Trophoblast cell (in vitro differentiated cells and primary cell): ENCODE results near the gene PTGER2.

Source experiments
- DNase-seq, 2 donors: peaks; one replicate each; pipeline ENCODE4 v3.0.0-alpha.2; 2016
- H2AFZ ChIP-seq: 2 replicates; pipeline ENCODE4 v1.6.1; 2013; ENCODE audit warnings: low read length, moderate library complexity, mild to moderate bottlenecking; ENCODE audit not compliant: insufficient read depth, poor library complexity
- H2AK5ac ChIP-seq: 2 replicates; pipeline ENCODE4 v1.6.1; 2013; ENCODE audit warnings: mild to moderate bottlenecking, low read length
- H2BK120ac ChIP-seq: 2 replicates; pipeline ENCODE4 v1.6.1; 2013; ENCODE audit warnings: low read length, mild to moderate bottlenecking, moderate library complexity; ENCODE audit not compliant: insufficient read depth, poor library complexity
- H2BK12ac ChIP-seq: 2 replicates; pipeline ENCODE4 v1.6.1; 2013; ENCODE audit warnings: mild to moderate bottlenecking, low read length, moderate library complexity
- H2BK5ac ChIP-seq: 2 replicates; pipeline ENCODE4 v1.6.1; 2013; ENCODE audit warnings: low read length, low read depth, moderate library complexity, mild to moderate bottlenecking; ENCODE audit not compliant: poor library complexity
- H3K14ac ChIP-seq: 2 replicates; pipeline ENCODE4 v1.6.1; 2013; ENCODE audit warnings: mild to moderate bottlenecking, low read length
- H3K18ac ChIP-seq: 2 replicates; pipeline ENCODE4 v1.6.1; 2013; ENCODE audit warnings: mild to moderate bottlenecking, low read length
- H3K23ac ChIP-seq: 2 replicates; pipeline ENCODE4 v1.6.1; 2013; ENCODE audit warnings: low read length
- H3K27ac ChIP-seq: 2 replicates; pipeline ENCODE4 v1.5.1; 2013; ENCODE audit warnings: low read depth, mild to moderate bottlenecking, inconsistent platforms, low read length, moderate library complexity
- H3K27me3 ChIP-seq: 2 replicates; pipeline ENCODE4 v1.6.1; 2013; ENCODE audit warnings: inconsistent platforms, mild to moderate bottlenecking, low read length, moderate library complexity; ENCODE audit not compliant: insufficient read depth
- H3K36me3 ChIP-seq, 2 experiments: 1 replicate in 1 of 2; 2 replicates in 1 of 2; pipeline ENCODE4 v1.6.1; 2013; ENCODE audit warnings: low read length in 2 of 2, mild to moderate bottlenecking in 2 of 2, moderate library complexity in 1 of 2; ENCODE audit not compliant: insufficient read depth in 2 of 2, control insufficient read depth in 1 of 2
- H3K4ac ChIP-seq: 2 replicates; pipeline ENCODE4 v1.6.1; 2013; ENCODE audit warnings: low read depth, mild to moderate bottlenecking, low read length, moderate library complexity
- H3K4me1 ChIP-seq, 2 experiments: 1 replicate in 1 of 2; 2 replicates in 1 of 2; pipeline ENCODE4 v1.6.1; 2013; ENCODE audit warnings: low read length in 2 of 2, mild to moderate bottlenecking in 2 of 2, moderate library complexity in 1 of 2; ENCODE audit not compliant: insufficient read depth in 2 of 2, control insufficient read depth in 1 of 2
- H3K4me2 ChIP-seq: 2 replicates; pipeline ENCODE4 v1.6.1; 2013; ENCODE audit warnings: inconsistent platforms, mild to moderate bottlenecking, low read length, moderate library complexity
- H3K4me3 ChIP-seq: 2 replicates; pipeline ENCODE4 v1.5.1; 2013; ENCODE audit warnings: mild to moderate bottlenecking, low read depth, low read length, inconsistent platforms
- H3K79me1 ChIP-seq: one replicate; pipeline ENCODE4 v1.6.1; 2013; ENCODE audit warnings: low read length
- H3K79me2 ChIP-seq: 2 replicates; pipeline ENCODE4 v1.6.1; 2013; ENCODE audit warnings: low read length, mild to moderate bottlenecking; ENCODE audit not compliant: control insufficient read depth, insufficient read depth, poor library complexity
- H3K9ac ChIP-seq: 2 replicates; pipeline ENCODE4 v1.6.1; 2013; ENCODE audit warnings: mild to moderate bottlenecking, low read length
- H3K9me3 ChIP-seq: 2 replicates; pipeline ENCODE4 v1.6.1; 2013; ENCODE audit warnings: low read depth, mild to moderate bottlenecking, control low read depth, inconsistent platforms, low read length; ENCODE audit not compliant: insufficient read depth
- H4K12ac ChIP-seq: 2 replicates; pipeline ENCODE4 v1.6.1; 2013; ENCODE audit warnings: low read depth, mild to moderate bottlenecking, low read length, moderate library complexity
- H4K8ac ChIP-seq: 2 replicates; pipeline ENCODE4 v1.6.1; 2013; ENCODE audit warnings: low read depth, mild to moderate bottlenecking, low read length, moderate library complexity
- H4K91ac ChIP-seq: one replicate; pipeline ENCODE4 v1.6.1; 2013; ENCODE audit warnings: low read depth, mild to moderate bottlenecking, low read length, moderate library complexity
- WGBS: extraction: QIAGEN DNeasy Blood & Tissue Kit; methylation state at CpG from one replicate; pipeline ENCODE4 v1.1.7; 2013; ENCODE audit warnings: missing lambda C conversion rate; ENCODE audit not compliant: insufficient read length, insufficient coverage; ENCODE audit errors: extremely low coverage; 5-methylcytosine and 5-hydroxymethylcytosine counted together

The PTGER2 gene

GRCh38 chr14:52338051-52338681 lies 24.1 kb downstream of the PTGER2 start:
- Histone ChIP-seq H3K14ac (no peak overlapping the region), H3K36me3 (no peaks in the 10 kb centered on the region), H3K79me1 (no peaks in the 10 kb centered on the region), H2BK5ac (no peak overlapping the region), H3K23ac (no peak overlapping the region), H3K4me2 (no peak overlapping the region), H2BK12ac (no peak overlapping the region), H3K4me3 (no peak overlapping the region), H3K18ac (no peak overlapping the region), H4K12ac (no peak overlapping the region), H3K4ac (no peak overlapping the region), H4K8ac (no peak overlapping the region), H3K79me2 (no peaks in the 10 kb centered on the region), H2AFZ (no peak overlapping the region), H3K9me3 (no peaks in the 10 kb centered on the region), H3K27me3 (no peaks in the 10 kb centered on the region), H3K9ac (no peak overlapping the region), H3K27ac (no peak overlapping the region), H2AK5ac (no peak overlapping the region), H2BK120ac (no peak overlapping the region), H3K4me1 (peaks cover 0 to 4% of the 10 kb centered on the region in 2 experiments), H4K91ac (no peak overlapping the region)
- no peak for DNase-seq
- WGBS = no CpG with 5 or more reads among the region's 1 CpG

DNA sequence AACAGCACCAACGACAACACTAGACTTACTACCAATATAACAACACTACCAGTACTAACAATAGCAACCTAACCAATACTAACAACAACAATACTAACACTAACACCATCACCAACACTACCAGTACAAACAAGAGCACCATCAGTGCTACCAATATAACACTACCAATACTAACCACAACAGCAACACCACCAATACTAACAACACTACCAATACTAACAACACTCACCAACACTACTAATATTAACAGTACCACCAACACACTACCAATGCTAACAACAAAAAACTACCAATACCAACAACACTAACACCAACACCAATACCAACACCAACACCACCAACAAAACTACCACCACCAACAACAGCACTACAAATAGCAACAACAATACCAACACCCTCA lies 25.1 kb downstream of the PTGER2 start:
- Histone ChIP-seq H2AFZ (no peak overlapping the region), H3K4me2 (no peak overlapping the region), H3K18ac (no peak overlapping the region), H3K79me1 (no peaks in the 10 kb centered on the region), H2BK12ac (no peak overlapping the region), H3K79me2 (no peaks in the 10 kb centered on the region), H2AK5ac (no peak overlapping the region), H3K9me3 (no peaks in the 10 kb centered on the region), H3K4ac (no peak overlapping the region), H3K27me3 (no peaks in the 10 kb centered on the region), H2BK120ac (no peak overlapping the region), H3K9ac (no peak overlapping the region), H4K12ac (no peak overlapping the region), H2BK5ac (no peak overlapping the region), H3K4me3 (no peak overlapping the region), H3K27ac (no peak overlapping the region), H4K8ac (no peak overlapping the region), H4K91ac (no peak overlapping the region), H3K36me3 (no peaks in the 10 kb centered on the region), H3K14ac (no peak overlapping the region), H3K4me1 (peaks cover 0 to 3% of the 10 kb centered on the region in 2 experiments), H3K23ac (no peak overlapping the region)
- DNase-seq = no peak
- no CpG with 5 or more reads among the region's 1 CpG for WGBS

DNA sequence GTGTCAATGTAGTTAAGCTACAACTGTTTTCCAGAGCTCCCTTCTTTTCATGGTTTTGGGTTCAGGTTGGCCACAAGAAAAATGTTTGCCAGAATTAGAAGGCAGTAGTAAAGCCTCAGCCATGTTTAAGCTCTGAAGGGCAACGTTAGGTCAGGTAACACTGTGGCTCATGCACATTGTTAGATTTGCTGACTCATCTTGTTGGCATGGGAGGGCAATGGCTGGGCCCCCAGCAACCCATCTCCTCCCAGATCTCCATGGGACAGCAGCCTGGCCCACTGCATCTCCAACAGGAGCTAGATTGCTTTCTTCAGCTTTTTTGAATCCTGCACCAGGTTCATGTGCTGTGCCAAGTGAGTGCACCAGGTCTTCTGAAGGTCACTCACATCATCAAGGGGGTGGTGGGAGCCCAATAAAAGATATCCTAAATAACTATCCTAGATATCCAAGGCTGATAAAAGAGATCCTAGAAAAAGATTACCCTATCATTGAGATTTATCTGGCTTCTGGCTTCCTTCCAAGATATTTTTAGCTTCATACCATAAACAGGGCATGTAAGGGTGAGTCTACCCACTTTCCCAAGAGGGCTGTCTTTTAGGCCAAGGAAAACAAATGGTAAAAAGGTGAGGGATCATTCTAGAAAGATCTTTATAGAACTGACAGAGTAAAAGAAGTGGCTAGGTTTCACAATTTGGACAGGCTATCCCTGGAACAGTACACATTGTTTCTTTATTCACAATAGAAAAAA lies 28.9 kb downstream of the PTGER2 start:
- no CpG with 5 or more reads among the region's 1 CpG for WGBS
- no peak overlapping the region for H4K91ac ChIP-seq
- no peak overlapping the region for H3K23ac ChIP-seq

GRCh38 chr14:52346778-52347177 lies 32.7 kb downstream of the PTGER2 start:
- H2BK12ac ChIP-seq = no peak overlapping the region
- no peaks in the 10 kb centered on the region for H3K79me1 ChIP-seq
- no CpG with 5 or more reads among the region's 4 CpGs for WGBS
- no peak overlapping the region for H2BK5ac ChIP-seq
- H3K4me3 ChIP-seq = no peak overlapping the region
- H3K27ac ChIP-seq = no peak overlapping the region
- no peak overlapping the region for H2AK5ac ChIP-seq
- H2BK120ac ChIP-seq = no peak overlapping the region
- H3K18ac ChIP-seq = no peak overlapping the region
- no peak for DNase-seq
- H3K9me3 ChIP-seq = no peaks in the 10 kb centered on the region
- no peaks in the 10 kb centered on the region for H3K79me2 ChIP-seq
- H3K27me3 ChIP-seq = no peaks in the 10 kb centered on the region
- no peaks in the 10 kb centered on the region for H3K36me3 ChIP-seq
- H3K4ac ChIP-seq = no peak overlapping the region
- H3K23ac ChIP-seq = no peak overlapping the region
- no peak overlapping the region for H2AFZ ChIP-seq
- no peak overlapping the region for H4K12ac ChIP-seq
- no peak overlapping the region for H4K91ac ChIP-seq
- H3K9ac ChIP-seq = no peak overlapping the region
- H3K14ac ChIP-seq = no peak overlapping the region
- H3K4me1 ChIP-seq = peaks cover 0 to 3% of the 10 kb centered on the region in 2 experiments
- no peak overlapping the region for H4K8ac ChIP-seq
- H3K4me2 ChIP-seq = no peak overlapping the region

More for the DNA sequence above, 28.9 kb downstream of the PTGER2 start:
- H3K18ac ChIP-seq = no peak overlapping the region
- H3K4me3 ChIP-seq = no peak overlapping the region
- H2BK5ac ChIP-seq = no peak overlapping the region
- no peak overlapping the region for H3K27ac ChIP-seq
- H3K79me1 ChIP-seq = no peaks in the 10 kb centered on the region
- H3K9me3 ChIP-seq = no peaks in the 10 kb centered on the region
- no peaks in the 10 kb centered on the region for H3K36me3 ChIP-seq
- no peak overlapping the region for H2AK5ac ChIP-seq
- no peak overlapping the region for H4K8ac ChIP-seq
- H3K4me1 ChIP-seq = peaks cover 0 to 3% of the 10 kb centered on the region in 2 experiments
- H3K4ac ChIP-seq = no peak overlapping the region
- no peak overlapping the region for H4K12ac ChIP-seq
- no peak overlapping the region for H3K9ac ChIP-seq
- no peak overlapping the region for H2BK12ac ChIP-seq
- no peaks in the 10 kb centered on the region for H3K79me2 ChIP-seq
- H3K14ac ChIP-seq = no peak overlapping the region
- no peak for DNase-seq
- H2AFZ ChIP-seq = no peak overlapping the region
- no peak overlapping the region for H3K4me2 ChIP-seq
- H3K27me3 ChIP-seq = no peaks in the 10 kb centered on the region
- H2BK120ac ChIP-seq = no peak overlapping the region
